GM19467 (cell line): ENCODE measurements around the gene MGAT4C.
"Not testable (repeated sequence)": the region's sequence is repeated elsewhere in the genome, so short reads cannot be mapped to it uniquely, and the experiment has no call there.

Source experiments
- ATAC-seq: cut with Tn5 transposase; IDR thresholded peaks from one replicate; pipeline ENCODE4 v1.9.1; 2021; ENCODE audit warnings: mild to moderate bottlenecking, moderate library complexity; ENCODE audit not compliant: unreplicated experiment

The MGAT4C gene

DNA sequence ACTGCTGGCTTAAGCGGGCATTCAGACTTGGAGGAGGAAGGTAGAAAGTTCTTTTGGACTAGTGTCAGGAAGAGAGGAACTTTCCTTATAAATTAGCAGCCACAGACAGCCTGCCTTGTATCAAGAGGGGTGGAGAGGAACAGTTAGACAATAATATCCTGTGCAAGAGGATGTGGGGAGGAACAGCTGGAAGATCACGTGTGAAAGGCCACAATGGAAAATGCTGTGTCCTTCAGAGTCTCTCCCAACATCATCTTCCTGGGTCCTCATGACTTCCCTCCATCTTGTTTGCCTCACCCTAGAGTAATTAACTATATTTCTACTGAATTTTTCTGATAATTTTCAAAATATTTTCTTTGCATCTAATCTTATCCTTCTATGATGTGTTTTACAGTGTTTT, 117.4 kb downstream of the MGAT4C start:
- no peak for ATAC-seq

DNA sequence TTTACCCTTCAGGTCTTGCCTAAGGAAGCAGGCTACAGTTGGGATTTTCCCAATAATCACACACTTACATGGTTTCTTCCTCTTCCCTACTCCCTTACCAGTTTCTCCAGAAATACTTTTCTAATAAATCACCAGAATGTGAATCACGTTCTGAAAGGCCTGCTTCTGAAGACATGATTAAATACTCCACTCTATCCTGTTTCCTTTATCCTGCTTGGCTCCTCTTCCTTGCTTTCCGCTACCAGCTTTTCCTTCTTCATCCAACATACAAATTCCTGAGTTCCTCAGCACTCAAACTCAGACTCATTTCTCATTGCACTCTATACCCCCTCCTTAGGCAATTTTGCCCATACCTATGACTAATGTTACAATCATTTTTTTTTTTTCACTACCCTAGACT, 118.3 kb downstream of the MGAT4C start:
- no peak for ATAC-seq

DNA sequence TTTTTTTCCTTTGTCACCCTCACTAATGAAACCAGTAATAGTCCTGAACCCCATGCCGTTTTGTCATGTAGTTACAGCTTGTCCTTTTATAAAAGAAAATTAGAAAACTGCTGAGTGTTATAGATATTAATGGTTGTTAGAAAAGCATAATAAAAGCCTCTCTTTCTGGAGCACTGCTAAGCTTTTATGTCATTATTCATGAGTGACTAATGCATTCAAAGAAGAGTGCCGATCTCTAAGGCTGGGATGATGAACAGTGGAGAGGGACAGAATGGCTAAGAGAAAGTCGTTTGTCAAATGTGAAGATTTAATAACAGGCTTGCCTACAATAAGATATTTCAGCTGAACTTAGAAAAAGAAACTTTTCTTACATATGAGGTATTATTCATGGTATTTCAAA, 121.6 kb downstream of the MGAT4C start:
- ATAC-seq: no peak

DNA sequence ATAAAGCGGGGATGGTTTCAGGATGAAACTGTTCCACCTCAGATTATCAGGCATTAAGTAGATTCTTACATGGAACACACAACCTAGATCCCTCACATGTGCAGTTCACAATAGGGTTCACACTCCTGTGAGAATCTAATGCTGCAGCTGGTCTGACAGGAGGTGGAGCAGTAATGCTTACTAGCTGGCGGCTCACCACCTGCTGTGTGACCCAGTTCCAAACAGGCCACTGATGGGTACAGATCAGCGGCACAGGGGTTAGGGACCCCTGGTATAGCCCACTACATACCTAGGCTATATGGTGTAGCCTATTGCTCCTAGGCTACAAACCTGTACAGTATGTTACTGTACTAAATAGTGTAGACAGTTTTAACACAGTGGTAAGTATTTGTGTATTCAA, 129.3 kb downstream of the MGAT4C start:
- not testable (repeated sequence) for ATAC-seq

DNA sequence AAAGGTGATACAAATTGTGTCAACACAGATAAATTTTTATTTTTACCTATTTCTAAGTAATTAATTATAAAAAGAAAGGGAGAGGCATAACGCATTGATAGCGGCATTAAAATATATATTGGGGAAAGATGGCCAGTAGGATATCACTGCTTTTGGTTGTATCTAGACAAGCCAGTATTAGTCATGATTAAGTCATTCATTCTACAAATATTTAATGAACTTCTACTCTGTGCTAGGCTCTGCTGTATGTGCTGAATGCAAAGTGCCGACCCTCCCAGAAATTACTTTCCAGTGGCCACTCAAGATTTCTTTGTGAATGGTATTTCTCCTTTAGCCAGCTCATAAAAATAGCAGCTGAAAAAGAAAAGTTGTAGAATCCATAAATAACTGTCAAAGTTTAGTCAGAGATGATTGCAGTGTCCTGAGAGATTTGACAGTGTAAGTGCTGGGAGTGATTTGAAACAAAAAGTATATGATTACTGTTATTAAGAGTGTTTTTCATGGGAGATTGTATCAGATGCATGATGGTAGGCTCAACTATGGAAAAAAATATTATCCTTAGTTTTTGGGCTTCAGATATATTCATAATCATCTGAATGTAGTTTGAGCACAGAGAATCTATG, 133.2 kb downstream of the MGAT4C start:
- ATAC-seq: no peak

DNA sequence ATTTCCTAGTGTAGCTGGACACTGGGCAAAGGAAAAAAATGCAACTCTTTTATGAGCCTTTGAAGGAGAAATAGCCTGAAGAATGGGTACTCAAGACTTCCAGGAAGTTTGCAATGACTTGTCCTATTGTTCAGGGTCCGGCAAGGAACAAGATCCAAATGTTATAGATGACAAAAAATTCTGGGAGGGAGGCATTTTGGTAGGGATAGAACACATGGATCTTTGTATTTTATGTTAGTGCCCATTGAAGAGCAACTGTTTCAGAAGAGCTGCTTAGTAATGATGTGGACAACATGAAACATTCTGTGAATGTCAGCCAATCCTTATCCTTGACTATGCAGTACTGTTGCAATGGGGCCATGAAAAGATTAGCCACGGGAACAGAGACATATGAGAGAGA, 138.0 kb downstream of the MGAT4C start:
- no peak for ATAC-seq

DNA sequence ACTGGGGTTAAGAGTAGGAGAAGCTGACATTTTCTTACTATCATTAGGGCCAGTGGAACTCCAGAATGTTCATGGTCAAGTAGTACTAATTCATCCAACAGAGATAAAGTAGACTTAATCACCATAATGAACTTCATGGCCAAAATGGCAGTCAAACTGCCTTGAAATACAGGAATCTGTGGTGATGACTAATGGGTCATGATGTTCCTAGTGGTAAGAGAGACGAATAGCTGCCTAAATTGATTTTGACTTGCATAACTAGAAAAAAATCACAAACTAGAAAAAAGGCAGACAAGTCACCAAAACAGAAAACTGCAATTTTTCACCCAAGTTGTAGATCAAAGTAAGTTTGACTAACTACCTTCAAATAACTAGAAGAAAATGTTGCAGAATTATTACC, 138.5 kb downstream of the MGAT4C start:
- ATAC-seq: no peak

DNA sequence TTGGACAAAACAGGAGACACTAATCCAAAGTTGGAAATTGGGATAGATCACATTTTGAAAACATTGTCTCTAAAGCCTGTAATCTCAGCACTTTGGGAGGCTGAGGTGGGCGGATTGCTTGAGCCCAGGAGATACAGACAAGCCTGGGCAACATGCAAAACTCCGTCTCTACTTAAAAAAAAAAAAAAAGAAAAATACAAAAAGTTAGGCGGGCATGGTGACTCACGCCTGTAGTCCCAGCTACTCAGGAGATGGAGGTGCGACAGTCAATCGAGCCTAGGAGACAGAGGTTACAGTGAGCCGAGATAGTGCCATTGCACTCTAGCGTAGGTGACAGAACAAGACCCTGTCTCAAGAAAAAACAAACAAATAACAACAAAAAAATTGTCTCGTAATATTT, 152.1 kb downstream of the MGAT4C start:
- ATAC-seq: no peak

DNA sequence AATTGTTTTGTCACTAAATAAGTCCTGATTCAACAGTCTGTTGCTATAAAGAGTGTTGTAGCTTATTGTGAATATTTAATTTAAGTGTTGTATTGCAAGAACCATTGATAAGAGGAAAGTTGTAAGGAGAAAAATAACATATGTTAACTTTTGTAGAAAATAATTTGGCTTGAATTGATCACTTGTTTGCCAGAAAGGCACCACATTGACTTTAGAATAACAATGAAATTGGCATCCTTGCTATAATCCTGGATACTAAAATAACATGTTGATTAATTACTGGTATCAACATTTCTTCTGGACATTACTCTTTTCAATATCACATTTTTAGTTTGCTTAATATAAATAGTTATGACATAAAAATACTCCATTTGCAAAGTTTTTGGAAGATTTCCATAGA, 159.0 kb downstream of the MGAT4C start:
- ATAC-seq: no peak

DNA sequence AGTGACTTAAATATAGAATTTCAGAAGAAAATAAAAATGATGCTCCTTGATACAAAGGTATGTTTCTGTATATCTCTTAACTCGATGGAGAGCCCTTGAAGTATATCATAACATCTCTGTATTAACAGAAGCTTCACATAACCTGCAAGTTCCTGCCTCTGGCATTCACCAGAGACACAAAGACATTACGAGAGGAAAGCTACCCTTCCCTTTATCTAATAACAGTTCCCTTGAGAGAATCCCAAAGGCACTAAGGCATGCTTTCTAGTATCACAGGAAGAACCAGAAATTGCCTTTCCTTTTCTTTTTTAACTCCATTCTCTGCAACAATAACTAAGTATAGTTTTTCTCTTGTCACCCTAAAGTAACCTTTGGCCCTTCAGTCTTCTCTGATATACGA, 164.5 kb downstream of the MGAT4C start:
- ATAC-seq: no peak

DNA sequence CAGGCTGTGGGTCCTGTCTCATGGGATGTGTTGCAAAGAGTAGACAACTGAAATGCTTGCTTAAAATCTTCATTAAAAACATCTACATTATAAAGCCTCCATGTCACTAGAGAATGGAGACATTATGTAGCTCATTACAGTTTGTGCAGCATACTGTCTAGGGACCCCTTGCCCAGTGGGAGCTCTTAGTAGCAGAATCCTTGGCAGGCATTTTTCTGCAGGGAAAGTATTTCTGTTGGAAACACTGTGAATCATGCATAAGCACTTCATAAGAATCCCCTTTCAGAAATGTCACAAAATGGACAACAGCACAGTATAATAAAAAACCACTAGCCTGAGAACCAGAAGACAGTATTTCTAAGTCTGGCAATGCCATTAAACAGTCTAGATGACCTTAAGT, 174.3 kb downstream of the MGAT4C start:
- no peak for ATAC-seq

DNA sequence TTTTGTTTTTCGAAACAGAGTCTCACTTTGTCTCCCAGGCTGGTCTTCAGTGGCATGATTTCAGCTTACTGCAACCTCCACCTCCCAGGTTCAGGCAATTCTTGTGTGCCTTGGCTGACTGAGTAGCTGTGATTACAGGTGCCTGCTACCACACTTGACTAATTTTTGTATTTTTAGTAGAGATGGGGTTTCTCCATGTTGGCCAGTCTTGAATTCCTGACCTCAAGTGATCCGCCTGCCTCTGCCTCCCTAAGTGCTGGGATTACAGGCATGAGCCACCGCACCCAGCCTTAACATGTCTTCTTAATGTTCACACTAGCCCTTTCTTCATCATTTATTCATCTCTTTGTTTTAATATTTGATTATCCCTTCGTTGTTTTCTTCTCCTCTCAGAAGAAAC, 197.1 kb downstream of the MGAT4C start:
- not testable (repeated sequence) for ATAC-seq

DNA sequence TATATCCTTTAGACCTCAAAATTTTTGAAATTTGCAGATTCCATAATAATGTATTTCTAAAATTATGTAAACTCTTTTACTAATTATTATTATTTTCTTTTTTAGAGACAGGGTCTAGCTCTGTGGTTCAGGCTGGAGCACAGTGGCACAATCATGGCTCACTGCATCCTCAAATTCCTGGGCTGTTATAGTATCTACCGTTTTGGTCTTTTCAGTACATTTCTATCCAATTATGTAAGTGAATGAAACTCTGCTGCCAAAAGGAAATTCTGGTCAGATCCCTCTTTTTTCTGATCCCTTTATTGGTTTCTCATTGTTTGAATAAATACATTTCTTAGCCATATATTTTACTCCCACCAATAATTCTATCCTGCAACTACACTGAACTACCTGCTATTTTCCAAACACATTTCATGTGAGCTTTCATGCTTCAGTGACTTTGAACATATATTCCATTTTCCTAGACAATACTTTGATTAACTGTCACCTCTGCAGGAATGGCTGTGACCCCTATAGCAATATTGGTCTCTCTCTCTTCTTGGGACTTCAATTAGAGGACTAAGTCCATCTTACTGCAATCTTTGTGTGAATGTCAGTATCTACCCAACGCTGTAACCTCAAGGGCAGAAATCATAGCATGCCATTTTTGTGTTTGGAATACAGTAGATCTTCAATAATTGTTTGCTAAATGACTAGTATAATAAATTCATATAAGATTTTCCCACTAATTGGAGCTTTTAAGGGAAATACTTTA, 198.9 kb downstream of the MGAT4C start:
- ATAC-seq: no peak

DNA sequence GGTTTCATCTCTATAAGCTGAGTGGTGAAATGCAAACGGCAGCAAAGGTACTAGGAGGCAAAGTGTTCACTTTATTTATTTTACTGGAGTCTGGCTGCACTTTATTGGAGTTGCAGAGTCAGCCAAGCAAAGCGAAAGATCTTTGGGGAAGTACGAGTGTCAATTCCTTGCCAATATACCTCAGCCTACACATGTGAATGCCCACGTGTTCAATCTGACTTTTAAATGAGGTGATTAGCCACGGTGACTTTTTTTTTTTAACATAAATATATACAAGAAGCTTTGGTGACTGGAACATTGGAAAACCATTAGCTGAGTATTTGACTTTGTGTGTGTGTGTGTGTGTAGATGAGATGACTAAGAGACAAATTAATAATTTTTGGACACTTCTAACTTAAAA, 203.3 kb downstream of the MGAT4C start:
- no peak for ATAC-seq

DNA sequence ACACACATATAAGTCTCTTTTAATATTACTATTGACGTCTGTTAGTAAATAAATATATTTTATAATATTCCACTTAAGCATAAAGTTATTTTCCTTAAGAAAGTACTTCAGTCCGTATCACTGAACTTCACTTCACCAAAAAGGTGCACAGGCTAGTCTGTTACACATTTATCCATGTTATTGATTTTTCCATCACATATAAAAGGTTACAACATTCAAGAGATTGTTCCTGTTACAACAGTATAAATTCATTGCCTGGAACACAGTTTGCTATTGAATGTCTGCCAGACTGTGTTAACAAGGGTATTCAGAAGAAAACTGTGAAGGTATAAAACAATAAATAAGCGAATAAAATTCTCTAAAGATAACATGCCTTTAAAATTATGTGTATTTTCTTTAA, 206.2 kb downstream of the MGAT4C start:
- ATAC-seq: no peak

DNA sequence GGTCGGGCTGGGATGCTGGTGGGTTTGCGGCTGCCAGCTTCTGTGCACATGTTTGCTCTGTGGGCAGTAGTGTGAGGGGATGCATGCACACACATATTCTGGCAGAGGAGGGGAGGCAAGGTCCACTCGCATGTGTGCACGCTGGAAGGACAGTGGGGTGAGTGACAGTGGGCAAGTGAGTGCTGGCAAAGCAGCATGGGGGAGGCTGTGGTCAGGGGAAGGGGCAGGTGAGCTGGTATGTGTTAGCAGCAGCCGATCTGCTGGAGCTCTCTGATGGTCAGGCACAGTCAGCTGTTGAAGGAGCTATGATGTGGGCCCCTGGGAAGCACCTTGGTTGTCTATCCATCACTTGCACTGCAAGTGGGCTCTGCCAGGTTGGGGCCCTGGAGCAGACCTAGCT, 211.8 kb downstream of the MGAT4C start:
- no peak for ATAC-seq

DNA sequence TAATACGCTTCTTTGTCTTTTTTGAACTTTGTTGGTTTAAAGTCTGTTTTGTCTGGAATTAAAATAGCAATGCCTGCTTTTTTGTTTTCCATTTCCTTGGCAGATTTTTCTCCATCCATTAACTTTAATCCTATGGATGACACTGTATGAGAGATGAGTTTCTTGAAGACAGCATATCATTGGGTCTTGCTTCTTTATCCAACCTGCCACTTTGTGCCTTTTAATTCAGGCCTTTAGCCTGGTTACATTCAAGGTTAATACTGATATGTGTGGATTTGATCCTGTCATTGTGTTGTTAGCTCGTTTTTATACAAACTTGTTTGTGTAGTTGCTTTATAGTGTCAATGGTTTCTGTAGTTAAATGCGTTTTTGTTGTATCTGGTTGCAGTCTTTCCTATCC, 214.1 kb downstream of the MGAT4C start:
- ATAC-seq: no peak

DNA sequence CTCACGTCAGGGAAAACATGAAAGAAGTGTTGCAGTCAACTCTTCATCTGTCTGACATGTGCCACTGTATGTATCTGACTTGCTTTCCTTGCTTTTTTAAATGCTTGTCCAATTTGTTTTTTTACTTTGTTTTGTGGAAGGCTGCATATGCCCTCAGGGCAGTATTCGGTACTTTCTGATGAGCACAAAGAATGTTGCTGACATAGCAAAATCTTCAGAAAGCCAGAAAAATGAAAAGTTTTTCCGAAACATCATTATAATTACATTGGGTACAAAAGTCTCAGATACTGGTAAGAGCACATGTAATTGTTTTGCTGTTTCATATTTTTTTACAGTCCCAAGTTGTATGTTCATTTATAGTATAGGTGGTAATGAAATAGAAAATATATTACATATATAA, 237.8 kb downstream of the MGAT4C start:
- ATAC-seq: no peak

DNA sequence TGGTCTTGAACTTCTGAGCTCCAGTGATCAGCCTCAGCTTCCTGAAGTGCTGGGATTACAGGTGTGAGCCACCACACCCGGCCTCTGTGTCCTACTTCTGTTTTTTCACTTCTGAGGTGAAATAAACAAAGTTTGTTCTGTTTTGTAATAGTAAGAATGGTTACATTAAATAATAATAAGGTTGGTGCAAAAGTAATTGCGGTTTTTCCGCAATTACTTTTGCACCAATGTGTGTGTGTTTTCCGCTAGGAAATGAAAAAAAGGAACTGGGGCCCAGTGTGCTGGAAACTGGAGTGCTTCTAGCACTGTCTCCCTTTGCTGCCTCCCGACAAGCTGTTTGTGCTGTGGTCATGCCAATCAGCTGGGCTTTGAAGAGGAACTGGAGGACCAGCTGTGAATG, 241.2 kb downstream of the MGAT4C start:
- ATAC-seq: no peak

DNA sequence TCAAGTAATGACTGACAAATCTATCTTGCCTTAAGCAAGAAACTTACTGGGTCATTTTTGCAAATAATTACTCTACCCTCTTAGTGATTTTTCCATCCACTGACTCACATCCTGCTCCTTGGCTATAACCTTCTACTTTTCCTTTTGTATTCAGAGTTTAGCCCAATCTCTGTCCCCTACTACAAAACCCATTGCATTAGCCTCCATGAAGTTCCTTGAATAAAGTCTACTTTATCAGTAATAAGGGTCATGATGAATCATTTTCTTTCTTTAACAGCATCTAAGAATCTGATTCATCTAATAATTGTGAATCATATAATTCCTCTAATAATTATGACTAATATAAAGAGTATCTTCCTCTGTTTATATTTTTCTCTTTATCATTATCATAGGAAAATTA, 249.5 kb downstream of the MGAT4C start:
- no peak for ATAC-seq

DNA sequence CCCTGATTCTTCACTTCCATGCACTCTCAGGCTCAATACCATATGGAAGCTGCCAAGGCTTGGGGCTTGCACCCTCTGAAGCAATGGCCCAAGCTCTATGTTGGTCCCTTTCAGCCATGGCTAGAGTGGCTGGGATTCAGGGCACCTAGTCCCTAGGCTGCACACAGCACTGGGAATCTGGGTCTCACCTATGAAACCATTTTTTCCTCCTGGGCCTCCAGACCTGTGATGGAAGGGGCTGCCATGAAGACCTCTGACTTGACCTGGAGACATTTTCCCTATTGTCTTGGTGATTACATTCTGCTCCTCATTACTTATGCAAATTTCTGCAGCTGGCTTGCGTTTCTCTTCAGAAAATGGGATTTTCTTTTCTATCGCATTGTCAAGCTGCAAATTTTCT, 258.1 kb downstream of the MGAT4C start:
- no peak for ATAC-seq

DNA sequence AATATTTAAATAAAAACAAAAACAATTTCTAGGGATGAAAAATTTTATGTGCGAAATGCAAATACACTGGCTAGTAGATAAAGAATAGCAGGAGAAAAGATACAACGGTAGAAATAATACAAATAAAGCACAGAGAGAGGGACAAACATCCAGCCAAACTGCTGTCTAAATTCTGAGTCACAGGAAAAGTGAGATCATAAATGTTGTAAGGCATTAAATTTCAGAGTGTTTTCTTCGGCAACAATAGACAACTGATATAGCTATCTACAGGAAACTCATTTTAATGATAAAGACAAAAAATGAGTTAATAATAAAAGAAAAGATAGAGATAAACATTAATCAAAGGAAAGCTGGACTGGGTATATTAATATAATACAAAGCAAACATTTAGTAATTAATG, 259.9 kb downstream of the MGAT4C start:
- ATAC-seq: no peak

DNA sequence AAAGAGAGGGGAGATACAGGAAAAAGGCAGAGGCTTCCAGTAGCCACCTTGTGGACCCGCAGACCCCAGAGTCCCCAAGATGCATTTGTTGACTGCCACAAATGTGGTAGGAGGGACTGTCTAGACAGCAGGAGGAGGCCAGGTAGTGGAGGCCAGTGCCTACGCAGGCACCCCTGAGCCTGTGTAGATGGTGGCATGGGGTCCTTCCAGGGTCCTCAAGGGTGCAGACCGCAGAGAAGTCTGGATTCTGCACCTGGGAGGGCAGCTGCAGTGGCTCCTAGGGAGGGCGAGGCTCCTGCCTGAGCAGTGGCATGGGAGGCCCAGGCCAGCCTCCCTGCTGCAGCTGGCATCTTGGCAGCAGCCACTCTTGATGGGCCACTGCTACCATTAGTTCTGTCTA, 262.4 kb downstream of the MGAT4C start:
- no peak for ATAC-seq
